COLO829 (cell line): ENCODE results near the gene SPRN.
"Not testable (repeated sequence)": the region's sequence is repeated elsewhere in the genome, so short reads cannot be mapped to it uniquely, and the experiment has no call there.

ENCODE experiments used
- DNase-seq: peaks from one replicate; pipeline ENCODE4 v3.0.0; 2012; ENCODE audit warnings: low spot score

The SPRN gene

GRCh38 chr10:133405272-133405671 lies 19.2 kb downstream of the SPRN start:
- DNase-seq = no peak

GRCh38 chr10:133403784-133404183 lies 20.6 kb downstream of the SPRN start:
- DNase-seq = no peak

GRCh38 chr10:133403359-133403758 lies 21.1 kb downstream of the SPRN start:
- no peak for DNase-seq

GRCh38 chr10:133401981-133402725 lies 22.3 kb downstream of the SPRN start:
- no peak for DNase-seq

GRCh38 chr10:133401500-133401899 lies 22.9 kb downstream of the SPRN start:
- DNase-seq = no peak

- DNase-seq = no peak
These were observed 23.6 kb downstream of the SPRN start for GRCh38 chr10:133400624-133401424.

GRCh38 chr10:133399123-133399601 lies 25.3 kb downstream of the SPRN start:
- no peak for DNase-seq

GRCh38 chr10:133397938-133398337 lies 26.5 kb downstream of the SPRN start:
- no peak for DNase-seq

- DNase-seq = no peak
These were observed 28.3 kb downstream of the SPRN start for GRCh38 chr10:133396035-133396624.

- DNase-seq = no peak
These were observed 29.6 kb downstream of the SPRN start for GRCh38 chr10:133394801-133395221.

- peak; percentile 94 for DNase-seq
These were observed 30.3 kb downstream of the SPRN start, which contains the start of gene MTG1 for GRCh38 chr10:133394064-133394663. Gene MTG1, plus strand, starts transcription at chr10:133394157. Its CDS starts 64 bp downstream, at chr10:133394221.

GRCh38 chr10:133393401-133394063 lies 30.9 kb downstream of the SPRN start:
- DNase-seq = no peak

GRCh38 chr10:133391761-133392518 lies 32.5 kb downstream of the SPRN start:
- no peak for DNase-seq

GRCh38 chr10:133391249-133391635 lies 33.2 kb downstream of the SPRN start:
- no peak for DNase-seq

GRCh38 chr10:133390597-133391248 lies 33.7 kb downstream of the SPRN start:
- no peak for DNase-seq

- no peak for DNase-seq
These were observed 35.2 kb downstream of the SPRN start for GRCh38 chr10:133388973-133389818.

- no peak for DNase-seq
These were observed 36.0 kb downstream of the SPRN start for GRCh38 chr10:133388236-133388972.

GRCh38 chr10:133386951-133387350 lies 37.5 kb downstream of the SPRN start:
- DNase-seq = not testable (repeated sequence)

GRCh38 chr10:133385214-133385613 lies 39.2 kb downstream of the SPRN start:
- DNase-seq = no peak
